OCI-LY1 (cell line): Measurements from ENCODE around the gene SHISAL2B.
"Not testable (repeated sequence)": the region's sequence is repeated elsewhere in the genome, so short reads cannot be mapped to it uniquely, and the experiment has no call there.

Experiments
- EZH2 ChIP-seq: fragments of 200-600 bp; sonication (generic), shearing (Covaris generic); IDR thresholded peaks from 2 replicates; pipeline ENCODE4 v1.8.0; 2017; ENCODE audit warnings: borderline replicate concordance, mixed run types, mild to moderate bottlenecking, antibody characterized with exemption, low read length, moderate library complexity, mixed read lengths
- TF ChIP-seq, protein P1 (sequence below): fragments of 200-600 bp; sonication (generic), shearing (Covaris generic); IDR thresholded peaks from 2 replicates; pipeline ENCODE4 v1.5.1; 2017; ENCODE audit warnings: mild to moderate bottlenecking, antibody characterized with exemption, low read length, moderate library complexity, mixed read lengths

DNA sequence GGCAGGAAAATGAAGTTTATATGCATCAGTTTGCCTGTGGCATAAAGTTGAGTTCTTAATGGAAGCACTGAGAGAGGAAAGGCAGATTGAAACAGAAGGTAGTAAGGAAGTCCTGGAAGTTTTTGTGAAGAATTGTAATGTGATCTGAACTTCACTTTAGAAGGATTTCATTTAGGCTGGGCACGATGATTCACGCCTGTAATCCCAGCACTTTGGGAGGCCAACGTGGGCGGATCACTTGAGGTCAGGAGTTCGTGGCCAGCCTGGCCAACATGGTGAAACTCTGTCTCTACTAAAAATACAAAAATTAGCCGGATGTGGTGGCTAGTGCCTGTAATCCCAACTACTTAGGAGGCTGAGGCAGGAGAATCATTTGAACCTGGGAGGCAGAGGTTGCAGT lies 27.1 kb upstream of the SHISAL2B start:
- TF ChIP-seq EZH2: not testable (repeated sequence)
- TF ChIP-seq, protein P1, sequence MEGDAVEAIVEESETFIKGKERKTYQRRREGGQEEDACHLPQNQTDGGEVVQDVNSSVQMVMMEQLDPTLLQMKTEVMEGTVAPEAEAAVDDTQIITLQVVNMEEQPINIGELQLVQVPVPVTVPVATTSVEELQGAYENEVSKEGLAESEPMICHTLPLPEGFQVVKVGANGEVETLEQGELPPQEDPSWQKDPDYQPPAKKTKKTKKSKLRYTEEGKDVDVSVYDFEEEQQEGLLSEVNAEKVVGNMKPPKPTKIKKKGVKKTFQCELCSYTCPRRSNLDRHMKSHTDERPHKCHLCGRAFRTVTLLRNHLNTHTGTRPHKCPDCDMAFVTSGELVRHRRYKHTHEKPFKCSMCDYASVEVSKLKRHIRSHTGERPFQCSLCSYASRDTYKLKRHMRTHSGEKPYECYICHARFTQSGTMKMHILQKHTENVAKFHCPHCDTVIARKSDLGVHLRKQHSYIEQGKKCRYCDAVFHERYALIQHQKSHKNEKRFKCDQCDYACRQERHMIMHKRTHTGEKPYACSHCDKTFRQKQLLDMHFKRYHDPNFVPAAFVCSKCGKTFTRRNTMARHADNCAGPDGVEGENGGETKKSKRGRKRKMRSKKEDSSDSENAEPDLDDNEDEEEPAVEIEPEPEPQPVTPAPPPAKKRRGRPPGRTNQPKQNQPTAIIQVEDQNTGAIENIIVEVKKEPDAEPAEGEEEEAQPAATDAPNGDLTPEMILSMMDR: not testable (repeated sequence)
